Large intestine (tissue), 3 donors: Measurements from ENCODE around the gene BCL2. TPM values are rescaled to one million over a fixed set of nuclear protein-coding genes. Genes with fewer than 3 reads are reported as not detected.
A peak's percentile ranks its signal among the peaks of the same experiment; 100 is the strongest.

ENCODE experiments used
- DNase-seq, 2 donors: peaks; one replicate each; pipeline versions ENCODE4 v3.0.0 to v3.0.0-alpha.2; 2013
- H3K27ac ChIP-seq: one replicate; pipeline ENCODE4 v1.5.1; 2013; ENCODE audit warnings: low read length
- H3K27me3 ChIP-seq: 2 replicates; pipeline ENCODE4 v1.6.1; 2013; ENCODE audit warnings: low read length; ENCODE audit not compliant: control insufficient read depth, insufficient read depth
- H3K36me3 ChIP-seq: 2 replicates; pipeline ENCODE4 v1.6.1; 2013; ENCODE audit warnings: low read length; ENCODE audit not compliant: control insufficient read depth, insufficient read depth
- H3K4me1 ChIP-seq: one replicate; pipeline ENCODE4 v1.6.1; 2013; ENCODE audit warnings: low read length; ENCODE audit not compliant: control insufficient read depth, insufficient read depth
- H3K4me3 ChIP-seq: one replicate; pipeline ENCODE4 v1.5.1; 2013; ENCODE audit warnings: low read length
- H3K9me3 ChIP-seq: one replicate; pipeline ENCODE4 v1.6.1; 2013; ENCODE audit warnings: mild to moderate bottlenecking, low read depth, low read length, moderate library complexity; ENCODE audit not compliant: control insufficient read depth
- WGBS: methylation state at CpG from one replicate; pipeline ENCODE4 v1.1.5; 2013; ENCODE audit warnings: low lambda C conversion rate; ENCODE audit not compliant: insufficient coverage; 5-methylcytosine and 5-hydroxymethylcytosine counted together
- polyA plus RNA-seq: library from polyadenylated mRNA; unstranded; fragments of 120-200 nt; gene quantifications from one replicate; pipeline ENCODE4 v1.2.1, GENCODE V29; 2013

BCL2 gene
- polyA plus RNA-seq, 1 donor: 8.8 TPM

GRCh38 chr18:63084219-63084618 lies 235.3 kb downstream of the BCL2 start:
- H3K4me1 ChIP-seq: no peaks in the 10 kb centered on the region
- H3K4me3 ChIP-seq: no peak overlapping the region
- peaks cover 7% of the 10 kb centered on the region for H3K9me3 ChIP-seq
- WGBS: 100% methylated on average over 2 of the region's 7 CpGs
- H3K27me3 ChIP-seq: no peaks in the 10 kb centered on the region
- no peaks in the 10 kb centered on the region for H3K36me3 ChIP-seq
- H3K27ac ChIP-seq: no peak overlapping the region
- DNase-seq: no peak

DNA sequence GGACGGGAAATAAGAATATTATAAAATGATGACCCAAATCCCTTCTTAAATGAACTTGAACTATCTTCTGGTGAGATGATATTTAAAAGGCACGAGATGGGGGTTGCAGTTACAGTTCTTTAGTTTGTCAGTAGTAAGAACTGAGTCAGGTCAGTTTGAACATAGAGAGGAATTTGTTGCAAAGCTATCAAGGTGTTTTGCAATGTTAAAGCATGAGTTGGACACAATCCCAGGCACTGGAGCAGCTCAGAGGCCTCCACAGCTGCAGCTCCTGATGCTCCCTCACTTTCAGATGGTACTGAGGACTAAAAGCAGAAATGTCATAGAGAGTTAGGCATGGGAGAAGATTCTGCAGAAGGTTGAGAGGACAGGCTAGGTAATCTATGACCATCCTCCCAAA lies 236.0 kb downstream of the BCL2 start:
- Histone ChIP-seq H3K9me3 (peaks cover 10% of the 10 kb centered on the region), H3K4me3 (no peak overlapping the region), H3K4me1 (no peaks in the 10 kb centered on the region), H3K27me3 (no peaks in the 10 kb centered on the region), H3K36me3 (no peaks in the 10 kb centered on the region), H3K27ac (no peak overlapping the region)
- no peak for DNase-seq
- no CpG with 5 or more reads among the region's 2 CpGs for WGBS

DNA sequence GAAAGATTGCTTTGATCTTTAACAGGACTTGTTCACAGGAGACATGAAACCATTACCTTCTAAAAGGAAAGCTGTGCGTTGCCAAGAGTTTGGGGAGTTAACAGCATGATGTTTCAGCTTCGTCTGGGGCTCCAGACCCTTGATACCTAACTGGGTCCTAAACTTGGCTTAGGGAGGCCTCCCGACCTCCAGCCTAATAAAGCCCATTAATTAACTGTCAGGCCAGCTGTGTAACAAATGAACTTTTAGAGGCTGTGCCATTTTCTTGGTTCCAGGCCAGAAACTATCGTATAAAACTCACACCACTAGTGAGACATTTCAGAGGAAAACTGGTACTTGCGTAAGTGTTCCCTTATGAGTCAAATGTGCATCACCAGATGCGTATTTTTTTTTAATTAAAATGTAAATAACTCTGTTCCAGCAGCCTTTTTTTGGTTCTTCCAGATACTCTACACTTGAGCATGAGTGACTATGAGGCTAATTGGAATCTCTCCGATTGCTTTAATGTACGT lies 236.5 kb downstream of the BCL2 start:
- Histone ChIP-seq H3K36me3 (no peaks in the 10 kb centered on the region), H3K4me1 (no peaks in the 10 kb centered on the region), H3K9me3 (peaks cover 10% of the 10 kb centered on the region), H3K27me3 (no peaks in the 10 kb centered on the region), H3K4me3 (no peak overlapping the region), H3K27ac (no peak overlapping the region)
- 100% methylated on average over 1 of the region's 8 CpGs for WGBS
- DNase-seq: no peak

- DNase-seq: no peak
- WGBS: no CpG with 5 or more reads among the region's 7 CpGs
- Histone ChIP-seq H3K9me3 (peaks cover 10% of the 10 kb centered on the region), H3K4me1 (no peaks in the 10 kb centered on the region), H3K27me3 (no peaks in the 10 kb centered on the region), H3K4me3 (no peak overlapping the region), H3K36me3 (no peaks in the 10 kb centered on the region), H3K27ac (no peak overlapping the region)
Measured at GRCh38 chr18:63082366-63083019, 237.1 kb downstream of the BCL2 start.

DNA sequence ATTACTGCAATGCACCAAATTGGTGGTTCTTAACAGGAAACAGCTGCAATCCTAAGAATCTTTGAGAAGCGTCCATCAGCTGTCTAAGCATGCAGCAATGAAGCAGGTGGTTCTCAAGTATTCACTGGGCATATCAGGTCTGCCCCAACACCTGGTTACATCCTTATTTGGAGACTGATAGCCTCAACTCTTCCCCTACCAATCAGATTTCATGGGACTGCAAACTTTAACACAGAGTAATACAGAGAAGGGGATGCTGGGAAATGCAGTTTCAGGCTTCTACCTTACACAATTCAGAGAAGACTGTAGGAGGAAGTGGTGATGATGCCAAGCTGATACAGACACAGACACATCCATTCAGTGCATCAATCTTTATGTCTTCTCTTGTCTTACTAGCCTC lies 240.5 kb downstream of the BCL2 start:
- no peak overlapping the region for H3K27ac ChIP-seq
- peak in 1 of 2 donors; percentile 20 for DNase-seq
- whole genome bisulfite sequencing: no CpG with 5 or more reads among the region's 1 CpG
- peaks cover 10% of the 10 kb centered on the region for H3K9me3 ChIP-seq
- no peaks in the 10 kb centered on the region for H3K36me3 ChIP-seq
- H3K27me3 ChIP-seq: no peaks in the 10 kb centered on the region
- no peaks in the 10 kb centered on the region for H3K4me1 ChIP-seq
- no peak overlapping the region for H3K4me3 ChIP-seq

DNA sequence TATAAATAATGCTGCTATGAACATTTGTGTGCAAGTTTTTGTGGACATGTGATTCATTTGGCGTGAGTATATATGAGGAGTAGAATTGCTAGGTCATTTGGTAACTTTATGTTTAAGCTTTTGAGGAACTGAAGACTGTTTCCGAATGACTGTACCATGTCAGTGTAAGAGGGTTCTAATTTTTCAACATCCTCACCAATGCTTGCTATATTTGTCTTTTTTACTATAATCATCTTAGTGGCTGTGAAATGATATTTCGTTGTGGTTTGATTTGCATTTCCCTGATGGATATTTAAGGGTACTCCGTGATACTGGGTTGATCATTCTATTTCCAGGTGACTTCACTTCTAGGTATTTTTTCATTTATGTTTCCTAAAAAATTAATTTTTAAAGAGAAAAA lies 241.1 kb downstream of the BCL2 start:
- Histone ChIP-seq H3K4me1 (peaks cover 3% of the 10 kb centered on the region), H3K27ac (no peak overlapping the region), H3K36me3 (no peaks in the 10 kb centered on the region), H3K4me3 (no peak overlapping the region), H3K9me3 (peaks cover 10% of the 10 kb centered on the region), H3K27me3 (no peaks in the 10 kb centered on the region)
- WGBS: 93% methylated on average over 2 of the region's 4 CpGs
- DNase-seq: no peak

- Histone ChIP-seq H3K27ac (peak overlapping the region; percentile 91), H3K4me1 (peaks cover 23% of the 10 kb centered on the region), H3K4me3 (peak overlapping the region; percentile 53), H3K27me3 (no peaks in the 10 kb centered on the region), H3K9me3 (peaks cover 9% of the 10 kb centered on the region), H3K36me3 (no peaks in the 10 kb centered on the region)
- peak; percentile 51 to 90 for DNase-seq
- no CpG with 5 or more reads among the region's 19 CpGs for WGBS
Measured at GRCh38 chr18:63074981-63075404, 244.6 kb downstream of the BCL2 start.

DNA sequence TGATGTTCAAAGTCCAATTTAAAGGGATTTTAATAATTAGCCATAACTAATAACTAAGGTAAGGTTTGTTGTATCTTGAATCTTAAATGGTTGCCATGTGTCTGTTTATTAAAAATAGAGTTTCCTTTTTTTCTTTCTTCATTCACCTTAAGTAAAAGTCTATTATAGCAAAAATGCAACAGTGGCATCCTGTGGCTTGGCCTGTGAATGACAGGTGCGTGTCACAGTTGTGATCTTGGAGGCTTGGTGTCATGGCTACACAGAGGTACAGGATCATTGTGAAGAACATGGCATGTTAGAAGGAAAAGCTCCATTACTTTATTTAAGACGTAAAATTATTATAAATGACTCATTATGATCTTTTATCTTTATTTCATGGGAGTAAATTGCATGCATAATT lies 246.1 kb downstream of the BCL2 start:
- Histone ChIP-seq H3K36me3 (no peaks in the 10 kb centered on the region), H3K4me1 (peaks cover 34% of the 10 kb centered on the region), H3K27ac (peak overlapping the region; percentile 28), H3K9me3 (no peaks in the 10 kb centered on the region), H3K27me3 (no peaks in the 10 kb centered on the region), H3K4me3 (no peak overlapping the region)
- DNase-seq: peak; percentile 33 to 61
- WGBS: 86% methylated on average over 1 of the region's 2 CpGs

Other genes with a start within 250 kb of the BCL2 start
- gene KDSR, start 47.4 kb upstream of the BCL2 start, polyA plus RNA-seq: 35.6 TPM
- 56.0 TPM for gene VPS4B, start 102.7 kb upstream of the BCL2 start, polyA plus RNA-seq
- 0.16 TPM for gene SERPINB5, start 157.2 kb upstream of the BCL2 start, polyA plus RNA-seq
- gene SERPINB12, start 222.6 kb upstream of the BCL2 start, polyA plus RNA-seq: not detected